HG03439 (cell line): ENCODE data around the gene SLC37A4.
"Not testable (repeated sequence)": the region's sequence is repeated elsewhere in the genome, so short reads cannot be mapped to it uniquely, and the experiment has no call there.

Experiments
- ATAC-seq: cut with Tn5 transposase; IDR thresholded peaks from one replicate; pipeline ENCODE4 v1.9.1; 2021; ENCODE audit warnings: mild to moderate bottlenecking, moderate library complexity; ENCODE audit not compliant: unreplicated experiment

The SLC37A4 gene

GRCh38 chr11:119030329-119031047 is at the start of gene SLC37A4:
Gene SLC37A4, minus strand, starts transcription at chr11:119030877.
- peak; percentile 92 for ATAC-seq

DNA sequence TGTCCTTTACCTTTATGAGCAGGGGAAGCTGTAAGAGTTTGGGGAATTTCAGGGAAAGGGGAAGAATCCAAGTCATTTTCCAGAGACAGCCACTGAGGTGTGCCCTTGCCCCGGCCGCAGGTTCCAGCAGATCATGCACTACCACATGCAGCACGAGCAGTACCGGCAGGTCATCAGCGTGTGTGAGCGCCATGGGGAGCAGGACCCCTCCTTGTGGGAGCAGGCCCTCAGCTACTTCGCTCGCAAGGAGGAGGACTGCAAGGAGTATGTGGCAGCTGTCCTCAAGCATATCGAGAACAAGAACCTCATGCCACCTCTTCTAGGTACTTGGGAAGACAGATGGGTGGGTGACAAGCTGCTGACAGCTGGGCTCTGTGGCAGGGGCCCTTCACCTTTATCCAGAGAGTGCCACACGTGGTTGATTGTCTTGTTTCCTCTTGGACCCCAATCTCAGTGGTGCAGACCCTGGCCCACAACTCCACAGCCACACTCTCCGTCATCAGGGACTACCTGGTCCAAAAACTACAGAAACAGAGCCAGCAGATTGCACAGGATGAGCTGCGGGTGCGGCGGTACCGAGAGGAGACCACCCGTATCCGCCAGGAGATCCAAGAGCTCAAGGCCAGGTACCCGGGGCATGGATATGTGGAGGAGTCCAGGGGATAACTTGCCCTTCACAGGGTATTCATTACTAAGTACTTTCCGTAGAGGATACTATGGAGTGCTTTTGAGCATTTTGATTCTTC is 48.2 kb upstream of the SLC37A4 start:
- no peak for ATAC-seq

- ATAC-seq: no peak
Observed at GRCh38 chr11:119077839-119078238, 47.2 kb upstream of the SLC37A4 start.

GRCh38 chr11:119067371-119068222 is 36.9 kb upstream of the SLC37A4 start, which contains the start of gene VPS11:
Gene VPS11, plus strand, starts transcription at chr11:119067818. Its CDS starts 6 bp downstream, at chr11:119067824.
- ATAC-seq: peak; percentile 84

DNA sequence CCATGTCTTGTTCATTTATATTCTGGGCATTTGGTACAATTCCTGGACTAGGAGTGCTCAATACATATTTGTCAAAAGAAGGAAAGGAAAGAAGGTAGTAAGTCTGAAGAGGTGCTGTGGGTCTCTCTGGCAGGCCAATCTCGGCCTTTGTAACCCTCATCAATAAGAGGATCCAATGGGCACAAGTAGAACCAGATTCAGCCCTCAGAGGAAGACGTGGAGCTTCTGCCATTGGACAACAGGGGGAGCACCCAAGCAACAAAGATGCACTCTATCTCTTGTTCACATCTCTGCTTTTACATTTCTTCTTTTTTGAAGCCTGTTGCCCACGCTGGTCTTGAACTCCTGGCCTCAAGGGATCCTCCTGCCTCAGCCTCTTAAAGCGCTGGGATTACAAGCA is 34.7 kb upstream of the SLC37A4 start:
- no peak for ATAC-seq

DNA sequence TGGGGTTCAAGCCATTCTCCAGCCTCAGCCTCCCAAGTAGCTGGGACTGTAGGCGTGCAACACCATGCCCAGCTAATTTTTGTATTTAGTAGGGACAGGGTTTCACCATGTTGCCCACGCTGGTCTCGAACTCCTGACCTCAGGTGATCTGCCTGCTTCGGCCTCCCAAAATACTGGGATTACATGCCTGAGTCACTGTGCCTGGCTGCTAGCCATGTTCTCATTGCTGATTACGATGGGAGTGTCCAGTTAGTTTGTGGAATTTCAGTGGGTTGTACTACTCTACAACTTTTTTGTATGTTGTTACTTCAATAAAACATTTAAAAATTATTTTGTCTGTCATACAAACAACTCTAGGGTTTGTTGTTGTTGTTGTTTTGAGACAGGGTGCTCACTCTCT is 32.1 kb upstream of the SLC37A4 start:
- no peak for ATAC-seq

- ATAC-seq: no peak
Observed at GRCh38 chr11:119061256-119061655, 30.6 kb upstream of the SLC37A4 start.

GRCh38 chr11:119059128-119059527 is 28.5 kb upstream of the SLC37A4 start:
- not testable (repeated sequence) for ATAC-seq

- peak; percentile 86 for ATAC-seq
Observed at GRCh38 chr11:119057000-119057769, 26.5 kb upstream of the SLC37A4 start, which contains the start of gene HYOU1. Gene HYOU1, minus strand, starts transcription at chr11:119057205. Its CDS starts 1,045 bp downstream, at chr11:119056160.

- peak; percentile 3 for ATAC-seq
Observed at GRCh38 chr11:119056421-119056999, 25.8 kb upstream of the SLC37A4 start.

DNA sequence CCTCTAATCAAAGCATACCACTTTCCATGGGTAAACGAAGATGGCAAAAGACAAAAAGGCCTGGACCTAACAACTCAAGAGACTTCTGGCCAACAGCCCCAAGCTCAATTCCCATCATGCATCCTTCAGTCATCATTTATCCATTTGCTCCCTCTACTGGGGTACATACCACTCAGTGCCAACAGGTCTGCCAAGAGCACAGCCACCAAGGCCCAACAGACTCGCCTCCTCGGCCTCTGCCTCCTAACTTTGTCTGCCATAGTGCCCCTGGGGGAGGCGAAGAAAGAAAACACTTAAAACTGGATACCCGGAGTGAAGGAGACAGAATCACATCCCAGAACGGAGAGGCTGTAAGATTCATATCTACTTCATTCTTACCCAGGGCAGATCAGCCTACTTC is 25.2 kb upstream of the SLC37A4 start:
- no peak for ATAC-seq

GRCh38 chr11:119054418-119054817 is 23.7 kb upstream of the SLC37A4 start:
- ATAC-seq: no peak

DNA sequence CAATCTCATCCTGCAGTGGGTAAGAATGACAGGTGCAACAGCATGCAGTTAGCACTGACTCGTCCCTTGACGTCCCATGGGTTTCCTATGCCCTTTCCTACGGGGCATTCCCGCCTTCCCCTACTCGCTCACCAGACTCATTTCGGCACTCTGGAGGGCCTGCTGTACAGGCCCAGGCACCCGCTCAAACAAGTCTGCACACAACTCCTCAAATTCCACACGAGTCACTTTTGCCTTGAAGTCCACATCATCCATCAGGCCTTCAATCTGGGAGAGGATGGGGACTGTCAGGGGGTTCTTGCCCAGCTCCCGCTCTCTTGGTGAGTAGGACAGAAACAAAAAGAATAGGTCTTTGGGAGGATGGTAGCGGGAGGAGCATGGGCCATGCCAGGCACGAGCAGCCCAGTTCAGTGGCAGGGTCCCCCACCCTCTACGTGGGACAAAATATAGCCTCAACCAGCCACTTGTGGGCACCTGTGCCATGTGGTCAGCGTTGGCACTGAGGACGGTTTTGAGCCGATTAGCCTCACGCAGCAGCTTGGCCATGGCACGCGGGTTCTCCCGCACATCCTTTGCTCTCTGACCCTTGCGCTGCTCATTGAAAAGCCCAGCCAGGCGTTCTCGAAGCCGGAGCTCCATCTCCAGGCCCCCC is 21.6 kb upstream of the SLC37A4 start:
- ATAC-seq: no peak

DNA sequence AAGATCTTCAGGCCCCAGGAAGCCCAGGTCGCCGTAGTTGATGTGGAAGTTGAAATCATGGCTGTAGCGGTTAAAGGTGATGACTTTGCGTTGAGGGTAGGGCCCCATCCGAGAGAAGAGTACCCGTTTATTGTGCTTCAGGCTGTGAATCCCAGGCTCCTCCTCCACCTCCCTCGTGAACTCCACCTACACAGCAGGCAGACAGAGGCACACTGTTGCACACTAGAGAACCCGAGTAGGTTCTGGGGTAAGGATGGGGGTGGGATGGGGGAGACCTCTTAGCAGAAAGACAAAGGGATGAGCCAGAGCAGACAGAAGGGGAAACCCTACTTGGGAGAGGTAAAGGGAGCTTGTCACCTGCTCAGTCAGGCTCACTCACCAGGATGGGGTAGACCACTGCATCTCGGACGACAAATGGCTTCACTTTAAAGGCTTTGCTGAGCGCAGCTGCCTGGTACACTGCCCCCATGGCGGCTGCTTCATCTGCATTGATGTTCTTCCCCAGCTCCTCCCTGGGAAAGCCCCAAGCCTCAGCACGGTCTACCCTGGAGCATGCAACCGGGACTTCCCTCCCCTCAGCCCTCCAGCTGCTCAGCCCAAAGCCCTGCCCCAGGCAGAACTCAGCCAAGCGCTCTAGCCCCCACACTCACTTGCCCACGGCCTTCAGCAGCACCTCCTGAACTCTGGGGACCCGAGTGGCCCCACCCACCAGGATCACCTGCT is 20.9 kb upstream of the SLC37A4 start:
- ATAC-seq: no peak

DNA sequence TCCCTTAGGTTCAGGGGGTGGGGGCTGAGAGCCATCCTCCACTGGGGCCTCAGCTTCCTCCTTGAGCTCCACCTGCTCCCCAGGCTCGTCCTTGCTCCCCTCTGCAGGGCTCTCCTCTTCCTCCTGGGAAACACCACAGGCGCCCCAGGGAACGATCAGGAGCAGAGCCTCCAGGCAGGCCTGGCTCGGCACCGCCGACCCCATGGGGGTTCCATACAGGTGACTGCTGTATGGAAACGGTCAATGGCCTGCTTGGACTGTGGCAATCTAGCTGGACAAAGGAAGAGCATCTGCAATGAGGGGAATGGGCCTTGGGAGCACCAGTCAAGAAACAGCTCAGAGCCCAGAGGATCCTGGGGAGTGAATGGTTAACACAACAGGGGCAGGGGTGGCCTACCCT is 18.4 kb upstream of the SLC37A4 start:
- ATAC-seq: no peak

DNA sequence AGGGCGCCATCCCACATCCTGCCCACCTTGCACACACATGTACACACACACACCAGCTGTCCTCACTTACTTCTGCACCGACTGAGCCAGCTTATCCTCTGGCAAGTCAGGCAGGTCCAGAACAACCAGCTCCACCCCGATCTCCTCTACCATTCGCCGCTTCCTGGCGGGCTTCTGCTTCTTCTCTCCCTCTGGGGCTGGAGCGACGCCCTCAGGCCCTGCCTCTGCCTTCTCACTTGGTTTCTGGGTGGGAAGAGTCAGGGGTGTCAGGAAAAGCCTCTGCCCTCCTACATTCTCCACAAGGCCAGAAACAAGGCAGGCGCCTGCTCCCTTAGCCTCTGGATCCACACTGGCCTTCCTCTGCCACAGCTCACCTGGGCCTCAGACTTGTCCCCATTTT is 18.0 kb upstream of the SLC37A4 start:
- no peak for ATAC-seq

- no peak for ATAC-seq
Observed at GRCh38 chr11:119047205-119047604, 16.5 kb upstream of the SLC37A4 start.

GRCh38 chr11:119046489-119046888 is 15.8 kb upstream of the SLC37A4 start:
- ATAC-seq: no peak

GRCh38 chr11:119044708-119045107 is 14.0 kb upstream of the SLC37A4 start:
- ATAC-seq: no peak
